Posterior cingulate gyrus (tissue), 11 donors: ENCODE data around the gene LAMA2.
"Not testable (repeated sequence)": the region's sequence is repeated elsewhere in the genome, so short reads cannot be mapped to it uniquely, and the experiment has no call there.

ENCODE experiments used
- DNase-seq, 10 donors: peaks; one replicate each; pipeline versions ENCODE4 v3.0.0 to v3.0.0-alpha.2; 2020 to 2021; ENCODE audit warnings: mixed read lengths in 3 of 10
- intact Hi-C: fragments of 100-400 bp; cut with DNase I; formaldehyde crosslinking; loops from one replicate; pipeline ENCODE4 v1.15.1; 2023

Gene LAMA2

DNA sequence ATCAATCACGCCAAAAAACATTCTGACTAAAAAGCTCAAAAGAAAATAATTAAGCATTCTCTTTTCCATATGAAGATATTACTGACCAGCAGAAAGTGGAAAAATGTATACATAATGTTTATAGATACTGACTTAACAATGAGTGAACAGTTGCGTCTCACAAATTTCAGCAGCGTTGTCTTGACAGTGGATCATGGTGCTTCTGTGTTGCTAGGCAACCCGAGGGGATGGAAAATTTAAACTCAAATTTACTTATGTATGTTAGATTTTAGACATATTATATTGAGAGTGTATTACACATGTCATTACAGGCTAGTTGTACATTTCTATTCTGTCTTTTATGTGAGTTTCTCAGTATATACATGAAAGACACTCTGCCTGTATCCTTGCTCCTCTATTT lies 110.2 kb downstream of the LAMA2 start:
- DNase-seq = no peak
- intact Hi-C loops = no loop called here

DNA sequence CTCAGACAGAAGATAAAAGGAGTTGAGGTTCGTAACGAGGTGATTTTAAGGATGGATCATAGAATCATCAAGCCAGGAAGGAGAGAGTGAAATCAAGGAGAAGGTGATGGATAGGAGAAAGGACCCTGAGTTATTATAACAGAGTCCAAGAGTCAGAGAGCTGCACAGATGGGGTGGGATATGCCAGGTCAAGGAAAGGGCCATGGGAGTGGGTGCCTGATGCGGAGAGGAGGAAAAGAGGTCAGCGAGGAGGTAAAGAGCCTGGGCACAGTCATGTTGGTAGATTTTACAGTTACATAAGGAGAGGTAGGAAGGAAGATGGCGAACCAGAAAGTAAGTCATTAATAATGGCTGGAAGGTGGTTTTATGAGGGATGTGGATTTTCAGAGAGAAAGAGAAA lies 114.9 kb downstream of the LAMA2 start:
- no peak for DNase-seq
- intact Hi-C loops = no loop called here

DNA sequence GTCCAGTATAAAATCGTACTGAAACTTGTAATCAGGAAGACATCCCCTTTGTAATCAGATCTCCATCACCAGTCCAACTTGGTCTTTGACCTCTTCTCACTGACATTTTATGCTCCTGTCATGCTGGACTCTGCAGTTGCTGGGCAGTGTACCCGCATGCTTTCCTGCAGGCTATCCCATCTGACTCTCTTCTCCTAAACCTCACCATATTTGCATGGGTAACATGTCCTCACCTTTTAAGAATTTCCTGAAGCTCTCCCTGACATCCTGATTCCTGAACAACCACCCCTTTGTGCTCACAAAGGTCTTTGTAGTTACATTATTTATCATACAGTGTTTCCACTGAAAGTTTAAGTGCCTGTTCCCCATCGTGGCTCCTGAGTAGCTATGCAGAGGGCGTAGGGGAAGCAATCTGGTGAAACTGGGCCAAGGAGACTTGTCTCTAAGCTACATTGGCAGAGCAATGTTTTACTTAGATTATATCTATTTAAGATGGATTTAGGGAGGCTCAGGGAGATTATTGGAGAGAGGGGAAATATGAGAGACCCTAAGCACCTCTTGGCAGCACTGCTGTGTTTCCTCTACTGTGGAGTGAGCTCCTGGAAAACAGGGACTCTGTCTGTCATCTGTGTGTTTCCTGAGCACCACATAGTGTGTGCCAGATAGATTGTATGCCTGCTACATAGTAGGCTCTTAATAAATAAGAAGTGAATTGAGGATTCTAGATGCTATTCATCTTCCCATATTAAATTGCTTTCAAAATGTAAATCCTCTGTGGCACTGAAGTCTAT lies 124.0 kb downstream of the LAMA2 start:
- DNase-seq = no peak
- intact Hi-C loops = no loop called here

DNA sequence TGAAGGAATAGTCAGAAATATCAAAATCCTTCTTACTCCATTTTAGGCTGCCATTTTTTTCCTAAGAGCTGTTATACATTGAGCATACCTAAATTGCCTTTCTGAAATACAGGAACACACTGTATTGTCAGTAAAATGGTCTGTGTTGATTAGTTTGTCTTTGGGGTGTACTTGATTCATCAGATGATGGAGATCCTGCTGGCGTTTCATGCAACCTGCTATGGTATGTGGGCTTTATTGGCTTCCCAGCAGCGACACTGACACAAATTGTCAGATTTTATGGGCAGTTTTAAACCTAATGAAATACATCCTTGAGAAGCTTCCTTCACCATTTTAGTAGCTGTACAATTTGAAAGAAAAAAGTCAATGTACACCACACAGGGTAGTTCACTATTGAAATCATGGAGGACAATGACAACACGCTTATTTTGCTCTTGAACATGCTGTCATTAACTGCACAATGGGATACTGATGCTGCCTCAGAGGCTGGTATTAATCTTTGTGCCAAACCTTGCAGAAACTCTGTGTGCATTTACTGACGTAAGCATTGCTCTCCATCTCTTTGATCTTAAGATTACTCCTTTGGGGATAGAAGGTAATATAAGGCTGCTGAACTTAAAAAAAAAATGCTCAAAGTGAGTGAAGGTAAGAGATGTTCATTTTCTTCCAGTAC lies 124.9 kb downstream of the LAMA2 start:
- intact Hi-C loops = no loop called here
- DNase-seq = no peak

- intact Hi-C loops = no loop called here
- DNase-seq = no peak
Observed at GRCh38 chr6:129008591-129008990, 125.7 kb downstream of the LAMA2 start.

- intact Hi-C loops = no loop called here
- no peak for DNase-seq
Observed at GRCh38 chr6:129009851-129010250, 126.9 kb downstream of the LAMA2 start.

DNA sequence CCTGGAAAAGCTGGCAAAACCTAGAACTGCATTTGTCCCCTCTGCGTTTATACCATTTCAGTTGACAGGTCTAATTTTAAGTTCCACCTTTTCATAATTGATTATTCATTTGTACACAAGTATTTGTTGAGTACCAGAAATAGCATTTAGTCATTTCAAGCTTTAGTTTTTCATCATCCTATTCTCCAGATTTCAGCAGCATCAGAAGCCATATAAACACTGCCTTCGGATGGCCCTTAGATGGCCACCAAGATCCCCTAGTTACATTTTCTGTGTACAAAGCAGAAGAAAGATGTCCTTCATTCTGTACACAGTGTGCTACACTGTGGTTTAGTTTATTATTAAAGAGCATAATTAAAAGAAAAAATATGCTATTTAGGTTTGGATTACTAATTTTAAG lies 131.4 kb downstream of the LAMA2 start:
- DNase-seq = no peak
- intact Hi-C loops = no loop called here

DNA sequence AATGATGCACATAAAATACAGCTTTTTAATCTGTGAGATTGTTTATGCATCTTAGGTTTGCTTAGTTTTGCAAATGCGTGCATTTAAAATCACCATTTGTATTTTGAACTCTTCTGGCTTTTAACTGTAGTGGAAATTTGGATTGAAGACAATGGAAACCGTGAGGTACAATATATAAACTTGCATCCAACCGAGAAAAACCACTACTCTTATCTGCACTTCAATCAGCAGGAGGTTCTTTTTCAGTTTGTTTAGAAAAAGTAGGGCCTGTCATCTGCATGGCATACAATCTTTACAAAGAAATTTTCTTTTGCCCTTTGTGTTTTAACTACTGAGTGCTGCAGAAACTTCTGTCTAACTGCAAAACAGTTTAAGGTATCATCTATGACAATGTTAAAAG lies 132.8 kb downstream of the LAMA2 start:
- intact Hi-C loops = no loop called here

DNA sequence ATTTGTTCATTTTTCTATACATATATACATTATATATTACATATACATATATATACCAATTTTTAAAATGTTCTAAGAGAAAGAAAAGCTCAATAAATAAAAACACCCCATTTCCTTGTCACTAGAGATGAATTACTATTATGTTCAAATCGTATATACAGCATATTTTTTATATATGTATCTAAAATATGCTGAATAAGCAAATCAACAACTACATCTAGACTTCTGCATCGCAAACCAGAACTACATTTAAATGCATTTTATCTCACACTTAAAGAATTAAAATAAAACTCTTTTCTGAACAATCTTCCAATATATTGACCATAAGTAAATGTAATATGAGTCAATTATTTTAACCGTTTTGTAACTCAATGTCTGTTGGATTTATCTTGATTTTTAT lies 133.9 kb downstream of the LAMA2 start:
- no peak for DNase-seq
- intact Hi-C loops = no loop called here

More for the DNA sequence above, 132.8 kb downstream of the LAMA2 start:
- no peak for DNase-seq

DNA sequence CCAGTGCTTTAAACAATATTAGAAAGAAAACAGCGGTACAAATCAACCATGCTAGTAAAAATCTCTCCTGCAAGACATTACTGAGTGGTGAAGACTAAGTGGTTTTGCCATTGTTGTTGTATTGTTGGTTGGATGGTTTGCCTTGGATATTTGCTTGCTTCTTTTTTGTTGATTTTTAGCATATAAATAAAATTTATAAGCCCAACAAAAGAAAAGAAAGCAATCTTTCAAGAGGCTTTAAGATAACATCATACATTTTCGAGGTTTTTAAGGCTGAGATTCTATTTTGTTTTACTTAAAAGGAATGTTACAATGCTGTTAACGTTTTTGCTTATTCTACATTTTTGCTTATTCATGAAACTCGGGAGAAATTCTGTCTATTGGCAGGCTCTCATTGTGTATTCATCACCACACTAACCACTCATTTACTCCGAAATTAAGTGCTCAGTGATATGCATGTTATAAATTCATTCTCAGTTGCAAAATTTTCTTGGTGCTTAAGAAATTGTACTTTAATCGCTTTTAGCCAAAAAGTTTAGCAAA lies 139.1 kb downstream of the LAMA2 start:
- DNase-seq = no peak
- intact Hi-C loops = no loop called here

GRCh38 chr6:129026601-129027000 lies 143.7 kb downstream of the LAMA2 start:
- no peak for DNase-seq
- intact Hi-C loops = no loop called here

DNA sequence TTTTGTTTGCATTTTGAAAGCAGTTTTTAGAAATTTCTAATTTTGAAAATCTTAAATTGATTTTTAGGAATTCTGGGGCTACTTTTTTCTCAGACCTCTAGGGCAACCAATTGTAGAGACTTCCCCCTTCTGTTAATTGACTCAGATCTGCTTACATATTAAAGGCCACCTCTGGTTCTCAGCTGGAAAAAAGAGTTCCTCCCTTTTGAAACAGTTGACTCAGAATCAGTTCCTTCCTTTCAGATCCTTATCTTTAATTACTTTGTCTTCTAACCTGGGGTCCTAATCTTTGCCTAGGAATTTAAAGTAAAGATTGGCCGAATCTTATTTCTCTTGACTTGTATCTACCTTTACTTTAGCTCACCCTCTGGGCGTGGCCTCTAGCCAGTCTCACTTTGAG lies 146.8 kb downstream of the LAMA2 start:
- intact Hi-C loops = no loop called here

GRCh38 chr6:129030215-129030614 lies 147.3 kb downstream of the LAMA2 start:
- DNase-seq = no peak
- intact Hi-C loops = no loop called here

More for the DNA sequence above, 146.8 kb downstream of the LAMA2 start:
- no peak for DNase-seq

DNA sequence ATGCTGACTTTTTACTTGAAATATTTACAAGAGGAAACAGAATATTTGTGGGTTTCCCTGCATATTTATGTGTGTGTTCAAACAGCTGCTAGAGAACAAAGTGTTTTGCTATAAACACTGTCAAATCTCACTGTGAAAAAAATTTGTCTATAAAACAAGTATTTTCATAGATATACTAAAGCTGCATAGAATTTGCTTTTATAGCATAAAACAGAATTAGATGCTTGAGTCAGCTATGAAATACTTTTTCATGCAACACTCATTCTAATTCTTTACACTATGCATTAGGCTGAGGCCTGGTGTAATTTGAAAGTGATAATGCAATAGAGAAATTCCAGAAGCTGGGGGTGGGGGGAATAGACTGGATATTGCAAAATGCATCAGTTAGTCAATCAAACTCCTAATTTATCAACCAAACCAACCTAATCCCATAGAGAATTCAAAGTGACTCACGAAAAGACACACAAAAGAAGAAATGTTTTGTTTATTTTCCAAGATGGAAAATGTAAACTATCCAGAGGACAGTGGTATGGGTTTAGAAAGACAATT lies 148.2 kb downstream of the LAMA2 start:
- no peak for DNase-seq
- intact Hi-C loops = no loop called here

DNA sequence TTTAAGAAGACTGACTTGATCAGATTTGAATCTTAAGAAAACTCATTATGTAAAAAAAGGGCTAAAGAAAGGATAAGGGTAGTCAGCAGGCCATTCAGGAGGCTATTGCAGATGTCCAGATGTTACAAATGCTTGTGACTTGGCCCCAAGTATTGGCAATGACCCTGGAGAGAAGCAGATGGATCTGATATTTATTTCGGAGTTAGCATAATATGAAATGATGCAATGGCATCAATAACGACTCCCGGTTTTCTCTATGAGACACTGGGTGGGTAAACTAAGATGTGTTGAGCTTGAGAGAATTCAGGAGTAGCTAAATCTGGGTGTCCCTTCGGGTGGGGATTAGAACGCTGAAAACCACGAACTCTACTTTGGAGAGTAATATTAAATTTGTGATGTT lies 149.7 kb downstream of the LAMA2 start:
- no peak for DNase-seq
- intact Hi-C loops = no loop called here

GRCh38 chr6:129033180-129033579 lies 150.2 kb downstream of the LAMA2 start:
- intact Hi-C loops = no loop called here
- no peak for DNase-seq

GRCh38 chr6:129033581-129033980 lies 150.6 kb downstream of the LAMA2 start:
- DNase-seq = no peak
- intact Hi-C loops = no loop called here

DNA sequence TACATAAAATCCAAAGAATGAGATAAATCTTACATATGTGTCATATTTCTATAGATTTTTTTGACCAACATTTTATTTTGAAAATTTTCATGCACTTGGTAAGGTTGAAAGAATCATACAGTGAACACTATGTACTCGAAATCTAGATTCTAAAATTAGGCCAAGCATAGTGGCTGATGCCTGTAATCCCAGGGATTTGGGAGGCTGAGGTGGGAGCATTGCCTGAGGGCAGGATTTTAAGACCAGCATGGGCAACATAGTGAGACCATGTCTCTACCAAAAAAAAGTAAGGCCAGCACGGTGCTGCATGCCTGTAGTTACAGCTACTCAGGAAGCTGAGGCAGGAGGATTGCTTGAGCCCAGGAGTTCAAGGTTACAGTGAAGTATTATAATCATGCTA lies 158.6 kb downstream of the LAMA2 start:
- intact Hi-C loops = no loop called here
- no peak for DNase-seq

DNA sequence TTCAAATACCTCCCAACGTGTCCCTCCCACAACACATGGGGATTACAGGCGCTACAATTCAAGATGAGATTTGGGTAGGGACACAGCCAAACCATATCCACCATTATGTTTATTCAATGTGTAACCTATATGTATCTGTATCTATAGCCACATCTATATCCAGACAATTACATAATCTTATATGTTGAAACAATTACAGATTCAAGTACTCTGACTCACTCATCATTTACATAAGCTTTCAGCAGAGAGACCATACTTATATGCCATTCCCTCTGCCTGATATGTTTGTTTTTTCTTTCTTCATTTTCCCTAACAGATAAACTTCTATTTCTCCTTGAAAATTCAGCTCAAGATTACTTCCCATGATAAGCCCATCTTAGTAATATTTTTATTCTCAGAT lies 163.6 kb downstream of the LAMA2 start:
- DNase-seq = no peak
- intact Hi-C loops = no loop called here

DNA sequence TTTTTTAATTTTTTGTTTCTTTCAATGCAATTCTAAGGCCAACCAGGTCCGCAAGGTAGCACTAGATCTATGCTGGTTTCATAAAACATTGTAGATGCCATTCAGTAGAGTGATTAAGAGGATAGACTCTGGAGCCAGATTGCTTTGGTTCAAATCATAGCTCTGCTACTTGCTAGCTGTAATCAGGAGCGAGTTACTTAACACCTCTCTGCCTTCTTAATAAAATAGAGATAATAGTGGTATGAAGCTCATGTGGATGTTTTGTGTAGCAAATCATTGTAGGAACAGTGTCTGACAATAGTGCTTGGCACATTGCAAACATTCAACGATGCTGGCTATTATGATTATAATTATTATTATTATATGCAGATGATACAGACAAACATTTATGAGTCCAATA lies 164.9 kb downstream of the LAMA2 start:
- intact Hi-C loops = no loop called here

DNA sequence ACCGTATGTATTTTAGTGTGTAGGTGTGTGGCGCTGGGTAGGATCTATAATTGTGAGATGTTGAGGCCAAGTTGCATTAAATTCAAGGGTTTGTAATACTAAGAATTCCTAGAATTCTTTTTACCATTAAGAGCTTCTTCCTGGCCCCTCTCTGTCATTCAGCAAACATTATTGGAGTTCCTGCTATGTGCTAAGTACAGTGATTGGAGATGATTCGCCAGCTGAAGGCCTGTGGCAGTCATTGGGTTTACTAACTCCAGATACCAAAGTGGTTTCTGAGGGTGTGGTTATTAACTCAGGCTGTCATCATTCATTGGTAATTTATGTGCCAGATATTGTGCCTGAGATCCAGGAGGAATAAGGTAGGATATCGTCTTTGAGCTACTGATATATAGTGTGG lies 167.1 kb downstream of the LAMA2 start:
- no peak for DNase-seq
- intact Hi-C loops = no loop called here

More for the DNA sequence above, 164.9 kb downstream of the LAMA2 start:
- DNase-seq = no peak

DNA sequence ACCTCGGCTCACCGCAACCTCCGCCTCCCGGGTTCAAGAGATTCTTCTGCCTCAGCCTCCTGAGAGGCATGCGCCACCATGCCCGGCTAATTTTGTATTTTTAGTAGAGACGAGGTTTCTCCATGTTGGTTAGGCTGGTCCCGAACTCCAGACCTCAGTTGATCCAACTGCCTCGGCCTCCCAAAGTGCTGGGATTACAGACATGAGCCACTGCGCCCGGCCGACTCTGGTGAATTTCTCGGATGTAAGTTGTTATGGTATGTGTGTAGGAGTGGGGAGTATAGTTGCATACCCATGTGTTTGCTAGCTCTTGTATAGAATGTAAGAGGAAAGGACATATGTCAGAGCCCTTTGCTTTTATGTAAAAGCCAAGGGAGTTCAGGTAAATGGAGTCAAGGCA lies 170.2 kb downstream of the LAMA2 start:
- intact Hi-C loops, DNase-seq: not testable (repeated sequence)
